PC-3 (cell line): Measurements from ENCODE around the gene CYTIP.

Source experiments
- EZH2 ChIP-seq: fragments of 300-600 bp; sonication (generic); IDR thresholded peaks from one replicate; pipeline ENCODE4 v1.6.1; 2017; ENCODE audit warnings: antibody characterized with exemption, mild to moderate bottlenecking, low read length; ENCODE audit not compliant: unreplicated experiment
- EZH2phosphoT487 ChIP-seq: fragments of 300-600 bp; sonication (generic); IDR thresholded peaks from 2 replicates; pipeline ENCODE4 v1.6.1; 2018; ENCODE audit warnings: mild to moderate bottlenecking, antibody characterized with exemption, low read length, borderline replicate concordance
- TF ChIP-seq, protein P1 (sequence below): fragments of 300-600 bp; sonication (generic); conservative IDR thresholded peaks from 2 replicates; pipeline ENCODE4 v1.5.1; 2017; ENCODE audit warnings: antibody characterized with exemption, low read depth, mild to moderate bottlenecking, low read length

GRCh38 chr2:157471078-157471477 lies 27.2 kb upstream of the CYTIP start:
- TF ChIP-seq, protein P1, sequence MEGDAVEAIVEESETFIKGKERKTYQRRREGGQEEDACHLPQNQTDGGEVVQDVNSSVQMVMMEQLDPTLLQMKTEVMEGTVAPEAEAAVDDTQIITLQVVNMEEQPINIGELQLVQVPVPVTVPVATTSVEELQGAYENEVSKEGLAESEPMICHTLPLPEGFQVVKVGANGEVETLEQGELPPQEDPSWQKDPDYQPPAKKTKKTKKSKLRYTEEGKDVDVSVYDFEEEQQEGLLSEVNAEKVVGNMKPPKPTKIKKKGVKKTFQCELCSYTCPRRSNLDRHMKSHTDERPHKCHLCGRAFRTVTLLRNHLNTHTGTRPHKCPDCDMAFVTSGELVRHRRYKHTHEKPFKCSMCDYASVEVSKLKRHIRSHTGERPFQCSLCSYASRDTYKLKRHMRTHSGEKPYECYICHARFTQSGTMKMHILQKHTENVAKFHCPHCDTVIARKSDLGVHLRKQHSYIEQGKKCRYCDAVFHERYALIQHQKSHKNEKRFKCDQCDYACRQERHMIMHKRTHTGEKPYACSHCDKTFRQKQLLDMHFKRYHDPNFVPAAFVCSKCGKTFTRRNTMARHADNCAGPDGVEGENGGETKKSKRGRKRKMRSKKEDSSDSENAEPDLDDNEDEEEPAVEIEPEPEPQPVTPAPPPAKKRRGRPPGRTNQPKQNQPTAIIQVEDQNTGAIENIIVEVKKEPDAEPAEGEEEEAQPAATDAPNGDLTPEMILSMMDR = no peak
- TF ChIP-seq EZH2 = no peak
- no peak for TF ChIP-seq EZH2phosphoT487
